Measurements from ENCODE around the gene ATG14.
"Not testable (repeated sequence)": the region's sequence is repeated elsewhere in the genome, so short reads cannot be mapped to it uniquely, and the experiment has no call there.

Gene ATG14

GRCh38 chr14:55383541-55384140, 28.0 kb downstream of the ATG14 start:
- H3K27ac ChIP-seq (replicated peaks): no peak overlapping the region
- TF ChIP-seq GABPA (IDR thresholded peaks at IDR 0.05; ENCODE audit: low read depth) (no peak), SPI1 (IDR thresholded peaks at IDR 0.05; ENCODE audit: borderline replicate concordance, low read depth) (no peak), POLR2AphosphoS5 (IDR thresholded peaks at IDR 0.05; ENCODE audit: low read depth) (no peak), REST (IDR thresholded peaks at IDR 0.05; ENCODE audit: insufficient replicate concordance, low read depth) (no peak), CTCF (IDR thresholded peaks at IDR 0.05; ENCODE audit: insufficient read depth, low read length) (no peak)

GRCh38 chr14:55383056-55383466, 28.6 kb downstream of the ATG14 start:
- not testable (repeated sequence) for H3K4me3 ChIP-seq (replicated peaks; ENCODE audit: insufficient read depth, low read length); H3K27ac ChIP-seq (replicated peaks); DNase-seq (ENCODE audit: low read depth in 1 of 2, low spot score in 1 of 2); H3K27me3 ChIP-seq (ENCODE audit: insufficient read depth, poor library complexity, severe bottlenecking)

More at GRCh38 chr14:55383541-55384140, 28.0 kb downstream of the ATG14 start:
- Histone ChIP-seq H3K27me3 (ENCODE audit: insufficient read depth, poor library complexity, severe bottlenecking) (no peaks in the 10 kb centered on the region), H3K4me3 (replicated peaks; ENCODE audit: insufficient read depth, low read length) (no peak overlapping the region)
- DNase-seq (ENCODE audit: low read depth in 1 of 2, low spot score in 1 of 2): no peak

- TF ChIP-seq POLR2AphosphoS5 (IDR thresholded peaks at IDR 0.05; ENCODE audit: low read depth) (no peak), GABPA (IDR thresholded peaks at IDR 0.05; ENCODE audit: low read depth) (no peak), REST (IDR thresholded peaks at IDR 0.05; ENCODE audit: insufficient replicate concordance, low read depth) (no peak), CTCF (IDR thresholded peaks at IDR 0.05; ENCODE audit: insufficient read depth, low read length) (no peak), SPI1 (IDR thresholded peaks at IDR 0.05; ENCODE audit: borderline replicate concordance, low read depth) (no peak)
- DNase-seq (ENCODE audit: low read depth in 1 of 2, low spot score in 1 of 2): no peak
- Histone ChIP-seq H3K4me3 (replicated peaks; ENCODE audit: insufficient read depth, low read length) (no peak overlapping the region), H3K27me3 (ENCODE audit: insufficient read depth, poor library complexity, severe bottlenecking) (no peaks in the 10 kb centered on the region), H3K27ac (replicated peaks) (no peak overlapping the region)
Measured at GRCh38 chr14:55382483-55382882, 29.1 kb downstream of the ATG14 start.

- DNase-seq (ENCODE audit: low read depth in 1 of 2, low spot score in 1 of 2): no peak
- TF ChIP-seq SPI1 (IDR thresholded peaks at IDR 0.05; ENCODE audit: borderline replicate concordance, low read depth) (no peak), REST (IDR thresholded peaks at IDR 0.05; ENCODE audit: insufficient replicate concordance, low read depth) (no peak), POLR2AphosphoS5 (IDR thresholded peaks at IDR 0.05; ENCODE audit: low read depth) (no peak), GABPA (IDR thresholded peaks at IDR 0.05; ENCODE audit: low read depth) (no peak), CTCF (IDR thresholded peaks at IDR 0.05; ENCODE audit: insufficient read depth, low read length) (no peak)
- Histone ChIP-seq H3K4me3 (replicated peaks; ENCODE audit: insufficient read depth, low read length) (no peak overlapping the region), H3K27me3 (ENCODE audit: insufficient read depth, poor library complexity, severe bottlenecking) (no peaks in the 10 kb centered on the region), H3K27ac (replicated peaks) (no peak overlapping the region)
Measured at GRCh38 chr14:55381561-55381960, 30.1 kb downstream of the ATG14 start.

Measured in HL-60 (cell line).